DMS153 treated with DMSO at 0.1 percent for 48 hours (cell line): ENCODE data around the gene REL.
"Not testable (repeated sequence)": the region's sequence is repeated elsewhere in the genome, so short reads cannot be mapped to it uniquely, and the experiment has no call there.

Source experiments
- DNase-seq: peaks from one replicate; lab custom pipeline; 2025; ENCODE audit not compliant: unreplicated experiment; lab: John Stamatoyannopoulos, UW

REL gene

DNA sequence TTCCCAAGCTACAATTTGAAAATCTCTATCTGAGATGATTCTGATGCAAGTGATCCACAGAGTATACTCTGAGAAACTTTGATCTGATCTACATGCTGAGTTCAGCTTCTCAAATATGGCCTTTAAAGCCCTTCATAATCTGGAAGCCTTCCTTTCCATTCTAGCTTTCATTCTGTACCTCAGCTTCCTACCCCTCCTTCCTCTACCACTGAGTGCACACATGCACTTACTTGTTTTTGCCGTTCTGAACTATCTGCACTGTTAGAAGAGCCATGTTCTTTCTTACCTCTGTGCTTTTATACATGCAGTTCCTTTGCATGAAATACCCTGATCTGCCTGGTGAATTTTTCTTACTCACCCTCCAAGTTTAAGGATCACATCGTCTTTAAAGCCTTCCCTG lies 25.0 kb downstream of the REL start:
- DNase-seq: no peak

- DNase-seq: no peak
Measured at GRCh38 chr2:60907329-60907728, 26.0 kb downstream of the REL start.

DNA sequence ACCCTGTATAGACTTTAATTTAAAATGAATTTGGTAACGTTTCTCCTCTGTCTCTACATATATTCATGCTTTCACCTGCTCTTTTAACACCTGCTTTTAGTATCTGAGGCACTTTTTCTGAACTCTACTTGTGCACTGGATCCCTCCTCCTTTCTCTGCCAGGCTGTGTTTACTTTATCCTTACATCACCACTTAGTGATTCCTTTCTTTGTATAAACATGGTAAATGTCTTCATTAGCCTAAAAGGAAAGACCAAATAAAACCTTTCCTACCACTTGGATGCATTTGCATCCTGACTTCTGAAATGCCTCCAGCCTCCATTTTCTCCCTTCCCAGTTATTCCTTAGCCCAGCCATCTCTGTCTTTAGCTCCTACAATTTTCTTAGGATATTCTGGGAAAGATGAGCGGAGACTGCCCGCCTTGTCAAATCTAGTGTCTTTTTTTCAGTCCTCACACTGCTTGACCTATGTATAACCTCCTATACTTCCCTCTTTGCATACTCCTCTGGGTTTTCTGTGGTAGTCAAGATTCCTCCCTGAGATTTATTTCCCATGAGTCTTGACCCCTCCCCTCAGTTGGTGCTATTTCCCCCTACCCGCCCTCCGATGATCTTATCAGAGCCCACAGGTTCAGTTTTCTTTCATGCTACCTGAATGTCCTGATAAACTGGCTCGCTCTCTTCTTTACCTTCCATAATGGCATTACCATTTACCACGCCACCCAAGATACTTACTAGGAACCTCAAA lies 44.8 kb downstream of the REL start:
- peak; percentile 10 for DNase-seq

DNA sequence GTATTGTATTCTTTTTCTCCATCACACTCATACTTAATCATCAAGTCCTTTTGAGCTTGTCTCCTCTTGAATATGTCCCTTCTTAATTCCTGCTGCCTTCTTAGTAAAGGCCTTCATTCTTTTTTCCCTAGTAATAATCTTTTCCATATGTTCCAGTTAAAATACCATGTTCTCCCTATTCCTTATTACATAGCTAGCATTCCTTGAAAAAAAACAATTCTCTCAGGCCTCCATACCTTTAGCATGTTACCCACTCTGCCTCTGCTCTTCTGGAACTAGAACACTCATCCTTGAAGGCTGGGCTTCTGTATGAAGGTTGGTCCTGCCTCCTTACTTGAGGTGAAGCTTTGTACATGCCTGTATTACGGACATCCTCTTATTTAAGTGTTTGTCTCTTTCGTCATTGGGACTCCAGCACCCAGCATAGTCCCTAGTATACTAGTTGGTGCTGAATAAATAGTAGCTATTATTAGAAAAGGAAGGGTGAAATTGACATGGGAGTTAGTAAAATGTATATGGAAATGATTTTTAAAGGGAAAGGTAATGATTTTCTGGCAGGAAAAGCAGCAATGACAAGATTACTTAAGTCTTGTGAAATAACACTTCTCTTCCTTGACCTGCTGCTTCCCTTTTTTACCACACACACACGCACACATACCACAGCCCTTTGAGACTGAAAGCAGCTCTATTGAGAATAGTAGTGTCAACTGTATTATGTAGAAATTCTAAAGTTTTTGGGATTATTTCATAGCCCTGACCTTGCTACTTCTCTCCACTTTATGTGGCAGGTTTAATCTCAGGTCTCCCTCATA lies 45.6 kb downstream of the REL start:
- no peak for DNase-seq

DNA sequence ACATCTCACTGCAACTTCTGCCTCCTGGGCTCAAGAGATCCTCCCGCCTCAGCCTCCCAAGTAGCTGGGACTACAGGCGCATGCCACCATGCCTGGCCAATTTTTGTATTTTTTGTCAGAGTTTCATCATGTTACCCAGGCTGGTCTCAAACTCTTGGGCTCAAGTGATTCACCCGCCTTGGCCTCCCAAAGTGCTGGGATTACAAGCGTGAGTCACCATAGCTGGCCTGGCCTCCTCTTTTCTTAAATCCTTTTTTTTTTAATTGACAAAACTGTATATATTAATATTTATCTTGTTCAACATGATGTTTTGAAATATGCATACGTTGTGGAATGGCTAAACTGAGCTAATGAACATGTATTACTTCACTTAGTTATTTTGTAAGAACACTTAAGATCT lies 50.7 kb downstream of the REL start:
- DNase-seq: not testable (repeated sequence)

DNA sequence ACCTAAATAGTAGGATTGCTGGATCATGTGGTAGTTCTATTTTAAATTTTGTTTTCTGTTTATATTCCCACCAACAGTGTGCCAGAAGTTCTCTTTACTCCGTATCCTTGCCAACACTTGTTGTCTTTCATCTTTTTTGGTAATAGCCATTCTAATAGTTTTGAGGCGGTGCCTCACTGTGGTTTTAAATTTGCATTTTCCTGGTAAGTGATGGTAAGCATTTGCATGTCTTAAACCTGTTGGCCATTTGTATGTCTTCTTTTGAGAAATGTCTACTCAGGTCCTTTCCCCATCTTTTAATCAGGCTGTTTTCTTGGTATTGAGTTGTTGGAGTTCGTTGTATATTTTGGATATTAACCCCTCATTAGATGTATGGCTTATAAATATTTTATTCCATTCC lies 51.6 kb downstream of the REL start:
- DNase-seq: no peak

GRCh38 chr2:60934165-60934722 lies 52.9 kb downstream of the REL start:
- DNase-seq: no peak

DNA sequence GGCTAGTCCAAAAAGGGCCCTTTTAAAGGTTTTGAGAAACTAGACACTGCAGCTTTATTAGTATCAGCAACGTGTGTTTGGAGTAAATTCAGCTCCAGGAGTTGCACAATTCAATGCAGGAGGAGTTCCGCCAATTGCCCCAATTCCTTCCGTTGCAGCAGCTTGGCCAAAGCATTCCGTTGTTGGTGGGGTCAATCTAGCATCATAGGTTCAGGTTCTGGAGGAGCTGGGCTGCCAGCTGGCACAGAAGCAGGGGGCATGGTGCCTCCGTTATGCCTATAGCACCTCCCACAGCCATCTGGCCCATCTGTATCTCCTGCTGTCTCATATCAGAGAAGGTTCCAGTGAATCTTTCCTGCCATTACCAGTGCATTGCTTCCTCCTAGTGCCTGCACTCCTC lies 55.4 kb downstream of the REL start:
- no peak for DNase-seq

GRCh38 chr2:60938301-60938700 lies 56.9 kb downstream of the REL start:
- no peak for DNase-seq

GRCh38 chr2:60939622-60940021 lies 58.2 kb downstream of the REL start:
- DNase-seq: no peak

- DNase-seq: no peak
Measured at GRCh38 chr2:60945341-60945740, 64.0 kb downstream of the REL start.

- no peak for DNase-seq
Measured at GRCh38 chr2:60947056-60947455, 65.7 kb downstream of the REL start.

DNA sequence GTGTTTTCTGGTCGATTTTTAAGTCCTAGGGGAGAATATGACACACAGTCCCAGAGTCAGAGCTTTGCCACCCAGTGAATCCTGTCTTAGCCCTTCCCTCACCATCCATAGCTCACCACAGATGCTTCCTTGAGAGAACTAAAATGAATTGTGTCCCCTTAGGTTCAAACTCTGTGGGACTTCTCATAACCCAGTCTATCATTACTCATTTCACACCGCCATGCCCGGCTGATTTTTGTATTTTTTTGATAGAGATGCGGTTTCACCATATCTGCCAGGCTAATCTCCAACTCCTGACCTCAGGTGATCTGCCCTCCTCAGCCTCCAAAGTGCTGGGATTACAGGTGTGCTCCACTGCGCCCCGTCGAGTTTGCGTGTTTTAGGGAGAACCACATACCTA lies 66.8 kb downstream of the REL start:
- DNase-seq: no peak

DNA sequence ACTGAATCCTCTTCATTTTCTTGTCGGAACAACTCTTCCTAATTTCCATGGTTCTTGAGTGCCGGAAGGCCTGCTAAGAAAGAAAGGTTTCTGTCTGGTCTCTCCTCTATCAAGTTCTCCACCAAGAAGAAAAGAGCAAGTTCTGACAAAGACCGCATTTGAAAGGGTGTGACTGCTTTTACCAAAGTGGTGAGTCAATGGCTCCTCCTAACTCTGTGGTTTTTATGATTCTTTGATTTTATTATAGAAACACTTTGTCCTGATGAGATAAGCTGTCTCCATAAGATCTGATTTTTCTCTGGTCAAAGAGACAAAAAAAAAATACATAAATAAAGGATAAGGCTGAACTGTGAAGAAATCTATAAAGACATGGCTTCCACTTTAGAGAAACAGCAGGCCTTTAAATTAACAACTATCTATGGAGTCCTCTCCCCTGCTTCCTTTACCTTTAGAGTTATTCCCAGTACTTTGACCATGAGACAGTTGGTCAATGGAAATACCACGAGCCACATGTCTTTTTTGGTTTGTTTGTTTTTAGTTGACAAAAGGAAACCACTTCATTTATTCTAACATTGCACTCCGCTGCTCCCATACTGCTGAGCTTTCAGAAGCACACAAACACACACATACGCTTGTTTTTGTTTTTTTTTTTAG lies 67.7 kb downstream of the REL start:
- no peak for DNase-seq

DNA sequence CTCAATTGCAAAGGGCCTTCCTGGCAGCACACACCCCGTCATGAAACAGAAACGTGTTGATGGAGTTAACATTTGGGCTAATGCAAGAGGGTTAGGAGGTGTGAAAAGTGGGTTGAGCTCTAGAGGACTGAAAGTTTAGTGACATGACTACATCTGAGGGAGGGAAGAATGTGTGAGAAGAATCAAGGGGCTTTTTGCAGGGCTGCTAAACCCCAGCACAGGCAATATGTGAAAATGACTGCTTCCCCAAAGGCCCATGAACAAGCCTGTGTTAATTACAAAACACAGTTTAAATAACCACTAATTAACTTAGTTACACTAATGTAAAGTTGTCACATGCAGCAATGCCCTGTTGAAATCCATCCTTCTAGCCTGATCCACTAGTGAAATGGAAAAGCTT lies 72.8 kb downstream of the REL start:
- DNase-seq: no peak

DNA sequence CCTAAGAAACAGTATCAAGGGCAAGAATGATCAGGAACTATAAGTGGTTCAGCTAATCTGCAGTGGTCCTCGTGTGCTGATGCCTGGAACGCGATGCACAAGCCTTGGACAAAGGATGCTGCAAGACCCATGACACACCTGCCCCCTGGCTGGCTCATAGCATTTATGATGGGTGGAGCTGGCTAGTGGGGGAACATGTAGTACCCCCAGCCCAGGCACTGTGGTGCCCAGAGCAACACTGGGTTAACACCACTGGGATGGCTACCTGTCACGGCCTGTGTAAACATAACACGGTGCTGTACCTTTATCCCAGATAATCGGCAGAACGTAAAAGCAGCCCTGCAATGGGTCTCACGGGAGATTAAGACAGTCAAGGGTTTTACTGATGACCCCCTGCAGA lies 75.8 kb downstream of the REL start:
- DNase-seq: no peak

DNA sequence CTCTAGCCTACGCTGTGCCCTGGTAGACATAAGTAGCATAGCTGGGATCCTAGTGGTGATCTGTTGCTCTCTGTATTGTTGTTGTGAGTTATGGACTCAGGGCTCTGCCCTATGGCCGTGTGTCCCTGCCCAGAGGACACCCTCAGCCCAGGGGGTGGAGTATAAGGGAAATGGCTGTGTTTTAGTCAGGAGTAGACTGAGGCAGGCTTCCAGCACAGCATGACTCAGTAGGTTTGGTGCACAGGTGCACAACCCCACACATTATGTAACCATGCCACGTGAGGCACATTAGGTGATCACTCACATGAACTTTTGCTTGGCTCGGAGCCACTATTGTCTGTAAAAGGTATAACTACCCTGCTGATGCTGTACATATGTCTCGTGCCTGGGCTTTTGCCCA lies 76.3 kb downstream of the REL start:
- DNase-seq: no peak

- DNase-seq: no peak
Measured at GRCh38 chr2:60958361-60958760, 77.0 kb downstream of the REL start.

GRCh38 chr2:60958800-60959199 lies 77.4 kb downstream of the REL start:
- no peak for DNase-seq

- no peak for DNase-seq
Measured at GRCh38 chr2:60959501-60959900, 78.1 kb downstream of the REL start.

DNA sequence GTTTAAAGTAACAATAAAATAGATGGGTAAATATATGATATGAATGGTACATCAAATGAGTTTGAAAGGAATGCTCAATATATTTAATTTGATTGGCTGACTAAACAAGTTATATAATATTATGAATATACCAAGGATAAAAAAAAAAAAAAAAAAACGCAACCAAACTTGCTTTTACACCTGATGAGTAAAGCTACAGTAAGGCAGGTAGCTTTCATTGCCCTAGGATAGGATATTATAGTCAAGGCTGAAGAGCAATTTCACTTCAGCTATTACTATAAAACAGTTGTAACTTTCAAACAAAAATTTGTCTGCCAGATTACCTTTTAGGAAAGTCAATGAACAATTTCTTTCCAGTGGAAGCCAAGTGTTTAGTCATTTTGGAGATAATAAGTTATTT lies 79.3 kb downstream of the REL start:
- no peak for DNase-seq

DNA sequence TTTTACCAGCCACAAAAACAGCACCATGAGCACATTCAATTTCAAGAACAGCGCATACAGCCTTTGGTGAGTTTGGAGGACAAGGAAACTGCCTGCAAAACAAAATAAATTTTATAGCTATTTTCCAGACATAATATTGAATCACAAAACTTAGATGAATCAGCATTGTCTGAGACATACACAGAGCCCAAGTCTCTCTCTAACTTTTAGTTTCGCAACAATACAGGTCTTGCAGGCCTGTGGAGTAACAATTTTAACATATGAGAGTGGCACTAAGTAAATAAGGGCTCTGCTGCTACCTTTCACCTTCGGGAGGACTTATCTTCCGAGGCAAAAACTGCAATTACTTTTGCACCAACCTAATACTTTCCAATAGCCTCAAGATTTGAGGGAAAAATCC lies 80.1 kb downstream of the REL start:
- no peak for DNase-seq
